ENCODE data around the gene LRPAP1.
"Not testable (repeated sequence)": the region's sequence is repeated elsewhere in the genome, so short reads cannot be mapped to it uniquely, and the experiment has no call there.

Gene LRPAP1

DNA sequence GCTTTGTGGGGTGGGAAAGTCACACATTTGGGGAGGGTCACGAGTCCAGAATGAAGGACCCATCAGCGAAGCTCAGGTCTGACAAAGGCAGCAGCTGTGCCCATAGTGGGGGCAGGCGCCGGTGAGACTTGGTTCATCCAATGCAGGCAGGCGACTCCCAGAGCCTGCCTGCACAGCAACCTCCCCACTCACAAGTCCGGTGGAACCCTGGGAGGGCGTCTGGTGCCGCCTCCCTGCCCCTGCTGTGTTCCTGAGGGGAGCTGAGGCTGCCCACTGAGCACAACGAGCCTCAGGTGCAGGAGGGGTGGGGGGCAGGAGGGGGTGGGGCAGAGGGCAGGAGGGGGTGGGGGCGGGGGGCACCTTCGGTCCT lies 13.7 kb downstream of the LRPAP1 start:
- DNase-seq = no peak

DNA sequence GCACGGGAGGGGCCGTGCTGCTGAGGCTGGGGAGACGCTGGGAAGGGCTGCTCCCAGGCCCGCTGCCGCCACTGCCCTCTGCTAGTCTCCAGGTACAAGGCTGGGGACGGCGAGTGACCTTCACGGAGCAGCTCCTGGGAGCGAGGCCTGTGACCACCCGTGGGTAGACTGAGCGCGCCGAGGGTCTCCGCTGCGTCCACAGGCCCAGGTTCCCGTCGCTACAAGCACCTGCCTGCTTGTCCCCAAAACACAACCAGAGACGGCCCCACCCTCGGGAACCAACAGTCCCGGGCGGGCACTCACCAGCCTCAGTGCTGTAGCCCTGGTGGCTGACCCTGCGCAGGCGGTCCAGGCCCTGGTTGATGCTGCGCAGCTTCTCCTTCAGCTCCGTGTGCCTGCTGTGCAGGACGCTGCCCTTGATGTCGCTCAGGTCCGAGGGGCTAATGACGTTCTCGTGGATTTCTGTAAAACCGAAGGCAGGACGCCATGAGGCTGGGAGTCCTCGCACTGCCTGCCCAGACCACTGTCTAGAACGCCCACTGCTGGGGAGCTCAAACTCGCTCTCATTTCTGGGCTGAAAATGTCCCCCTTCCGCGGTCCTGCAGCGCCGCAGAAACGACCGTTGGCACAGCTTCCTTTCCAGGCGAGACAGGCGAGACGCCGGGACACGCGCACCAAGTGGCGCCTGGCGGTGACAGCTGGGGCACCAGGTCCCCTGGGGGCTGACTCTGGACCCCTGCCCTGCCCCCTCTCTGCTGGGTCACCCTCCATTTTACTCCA lies 14.3 kb downstream of the LRPAP1 start:
- no peak for DNase-seq

- DNase-seq = no peak
Observed at GRCh38 chr4:3516836-3517730, 15.1 kb downstream of the LRPAP1 start.

GRCh38 chr4:3516061-3516835 lies 16.0 kb downstream of the LRPAP1 start:
- DNase-seq = no peak

DNA sequence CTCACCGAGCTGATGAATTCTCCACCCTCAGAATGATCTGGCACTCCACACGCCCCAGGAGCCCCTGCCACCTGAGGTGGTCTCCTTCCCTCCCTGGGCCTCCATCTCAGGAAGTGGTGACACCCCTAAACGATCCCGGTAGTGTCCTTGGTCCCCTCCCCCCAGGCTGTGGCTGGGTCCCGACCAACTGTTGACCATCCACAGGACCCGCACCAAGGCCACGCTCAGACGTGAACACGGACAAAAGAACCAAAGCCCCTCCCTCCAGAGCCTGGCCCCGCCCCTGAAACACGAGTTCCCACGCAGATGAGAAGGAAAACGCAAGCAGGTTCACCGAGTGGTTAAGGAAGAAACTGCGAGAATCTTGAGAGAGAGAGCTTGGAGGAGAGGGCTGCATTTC lies 16.6 kb downstream of the LRPAP1 start:
- DNase-seq = no peak

- no peak for DNase-seq
Observed at GRCh38 chr4:3514806-3515501, 17.3 kb downstream of the LRPAP1 start.

DNA sequence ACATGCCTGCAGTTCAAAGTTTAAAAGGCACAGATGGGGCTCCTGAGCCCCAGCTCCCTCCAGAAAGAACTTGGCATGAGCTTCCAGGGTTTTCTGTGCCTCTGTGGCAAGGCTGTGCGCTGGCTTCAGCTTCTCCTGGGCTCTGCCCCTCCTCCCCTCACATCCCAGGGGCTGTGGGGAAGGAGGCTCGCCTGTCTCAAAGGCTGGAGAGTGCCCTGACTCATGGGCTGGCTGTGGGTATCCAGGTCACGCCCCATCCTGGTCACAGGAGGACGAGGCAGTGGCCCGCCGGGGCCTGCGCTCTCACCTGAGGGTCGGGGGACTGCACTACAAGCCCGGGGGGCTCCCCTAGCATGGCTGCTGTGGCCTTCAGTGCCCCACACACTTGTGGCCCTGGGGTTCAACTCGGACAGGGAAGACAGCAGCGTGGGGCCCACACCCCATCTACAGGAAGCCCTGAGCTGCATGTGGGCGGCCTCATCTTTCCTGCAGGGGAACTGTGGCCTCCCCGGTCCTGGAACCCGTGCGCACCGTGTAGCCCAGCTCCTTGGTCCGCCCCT lies 17.9 kb downstream of the LRPAP1 start:
- DNase-seq = no peak

DNA sequence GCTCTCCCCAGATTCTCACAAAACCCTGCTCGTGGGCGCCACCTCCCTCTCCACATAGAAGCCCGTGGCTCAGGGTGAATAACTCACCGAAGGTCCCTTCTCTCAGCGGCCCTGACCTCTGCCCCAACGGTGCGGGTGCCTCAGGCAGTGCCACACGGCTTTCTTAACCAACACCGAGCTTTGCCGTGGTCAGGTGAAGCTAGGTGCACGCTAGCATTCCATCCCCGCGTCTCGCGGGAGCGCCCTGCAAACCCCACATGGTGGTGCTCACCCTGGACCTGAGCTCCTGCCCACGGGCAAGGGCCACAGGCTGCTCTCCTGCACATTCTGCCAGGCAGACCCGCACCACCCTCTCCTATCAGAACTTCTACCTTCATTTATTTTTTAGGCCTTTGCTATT lies 18.4 kb downstream of the LRPAP1 start:
- DNase-seq = no peak

DNA sequence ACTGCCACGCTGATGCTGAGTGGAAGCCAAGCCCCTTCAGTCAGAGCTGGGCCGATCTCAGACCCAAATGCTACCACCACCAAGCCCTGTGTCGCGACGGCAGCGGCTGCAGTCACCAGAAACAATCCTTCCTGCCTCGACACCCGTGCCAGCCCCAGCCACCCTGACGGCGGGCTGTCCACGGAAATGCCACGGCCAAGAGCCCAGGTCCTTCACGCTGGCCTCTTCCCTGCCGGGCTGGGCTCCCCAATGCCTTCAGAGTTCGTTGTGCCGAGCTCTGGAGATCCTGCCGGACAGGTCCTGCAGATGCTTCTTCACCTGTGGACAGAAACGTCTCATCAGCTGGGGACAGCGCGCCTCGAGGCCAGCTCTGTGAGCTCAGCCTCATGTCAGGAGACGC lies 19.5 kb downstream of the LRPAP1 start:
- no peak for DNase-seq

DNA sequence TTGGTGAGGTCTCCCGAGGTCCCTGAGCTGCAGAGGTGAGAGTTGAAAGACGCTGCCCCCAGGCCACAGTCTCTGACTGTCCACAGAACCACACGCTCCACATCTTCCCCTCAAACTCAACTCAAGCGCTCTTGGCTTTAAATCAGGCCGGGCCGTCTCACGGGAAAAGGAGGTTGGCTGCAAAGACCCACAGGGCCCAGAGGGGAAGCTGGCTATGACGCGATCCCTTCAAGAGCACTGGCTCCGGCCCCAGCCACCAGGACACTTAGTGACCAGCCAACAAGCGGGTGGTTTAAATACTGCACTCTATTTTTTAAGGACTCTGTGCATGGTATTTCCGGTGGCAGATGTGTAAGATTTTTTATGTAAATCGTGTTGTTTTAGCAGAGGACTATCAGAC lies 19.9 kb downstream of the LRPAP1 start:
- no peak for DNase-seq

GRCh38 chr4:3511601-3512000 lies 20.6 kb downstream of the LRPAP1 start:
- DNase-seq = not testable (repeated sequence)

DNA sequence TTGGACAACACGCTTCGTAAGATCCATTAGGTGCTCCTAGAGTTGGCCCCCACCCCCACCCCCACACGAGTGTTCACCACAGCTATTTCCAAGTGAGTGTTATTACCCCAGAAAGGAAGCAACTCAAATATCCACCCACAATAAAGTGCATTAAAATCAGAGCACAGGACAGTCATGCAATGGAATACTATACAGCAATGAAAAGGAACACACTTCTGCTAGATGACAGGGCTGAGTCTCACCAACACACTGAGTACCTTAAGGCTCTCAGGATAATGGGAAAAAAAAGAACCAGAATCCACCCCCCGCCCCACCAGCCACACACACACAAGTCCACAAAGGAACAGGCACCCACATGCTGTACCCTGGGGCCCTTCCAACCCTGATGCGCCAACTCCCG lies 21.0 kb downstream of the LRPAP1 start:
- no peak for DNase-seq

GRCh38 chr4:3510481-3510880 lies 21.7 kb downstream of the LRPAP1 start:
- DNase-seq = no peak

GRCh38 chr4:3508542-3508941 lies 23.7 kb downstream of the LRPAP1 start:
- DNase-seq = no peak

- no peak for DNase-seq
Observed at GRCh38 chr4:3505231-3505630, 27.0 kb downstream of the LRPAP1 start.

DNA sequence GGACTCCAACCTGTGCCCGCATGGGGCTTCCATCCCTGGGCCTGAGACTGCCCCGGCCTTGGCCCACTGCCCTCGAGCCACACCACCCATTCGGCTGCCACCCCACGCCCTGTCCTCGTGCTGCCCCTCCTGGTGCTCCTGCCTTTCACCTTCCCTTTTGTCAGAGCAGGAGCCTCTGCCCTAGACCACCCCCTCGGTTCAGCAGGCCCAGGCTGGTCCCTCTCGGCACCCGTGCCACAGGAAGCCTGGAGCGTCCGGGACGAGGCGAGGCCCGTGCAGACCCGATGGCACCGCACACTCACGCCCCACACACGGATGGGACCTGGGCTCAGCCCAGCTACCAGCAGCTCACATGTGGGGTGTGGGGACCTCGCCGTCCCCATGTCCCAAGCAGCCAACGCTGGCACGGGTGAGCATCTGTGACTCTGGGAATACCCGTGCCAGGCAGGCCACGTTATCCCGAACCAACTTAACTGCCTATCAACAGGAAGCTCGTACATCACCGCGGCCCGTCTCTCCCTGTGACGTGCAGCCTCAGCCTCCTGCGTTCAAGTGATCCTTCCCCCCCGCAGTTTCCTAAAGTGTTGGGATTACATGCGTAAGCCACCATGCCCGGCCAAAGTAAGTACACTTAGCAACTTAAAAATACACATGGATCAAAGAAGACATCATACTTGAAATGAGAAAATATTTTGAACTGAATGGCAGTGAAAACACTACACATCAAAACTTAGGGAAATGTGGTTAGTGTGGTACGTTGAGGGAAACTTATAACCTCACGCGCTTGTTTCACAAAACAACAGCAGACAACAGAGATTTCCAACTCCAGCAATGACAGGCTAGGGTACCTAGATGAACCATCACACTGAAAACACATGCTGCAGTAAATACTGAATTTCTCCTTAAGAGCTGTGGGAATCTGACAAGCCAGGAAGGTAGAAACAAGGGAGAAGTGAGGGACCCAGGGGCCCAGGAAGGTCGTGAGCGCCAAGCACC lies 29.0 kb downstream of the LRPAP1 start:
- no peak for DNase-seq

DNA sequence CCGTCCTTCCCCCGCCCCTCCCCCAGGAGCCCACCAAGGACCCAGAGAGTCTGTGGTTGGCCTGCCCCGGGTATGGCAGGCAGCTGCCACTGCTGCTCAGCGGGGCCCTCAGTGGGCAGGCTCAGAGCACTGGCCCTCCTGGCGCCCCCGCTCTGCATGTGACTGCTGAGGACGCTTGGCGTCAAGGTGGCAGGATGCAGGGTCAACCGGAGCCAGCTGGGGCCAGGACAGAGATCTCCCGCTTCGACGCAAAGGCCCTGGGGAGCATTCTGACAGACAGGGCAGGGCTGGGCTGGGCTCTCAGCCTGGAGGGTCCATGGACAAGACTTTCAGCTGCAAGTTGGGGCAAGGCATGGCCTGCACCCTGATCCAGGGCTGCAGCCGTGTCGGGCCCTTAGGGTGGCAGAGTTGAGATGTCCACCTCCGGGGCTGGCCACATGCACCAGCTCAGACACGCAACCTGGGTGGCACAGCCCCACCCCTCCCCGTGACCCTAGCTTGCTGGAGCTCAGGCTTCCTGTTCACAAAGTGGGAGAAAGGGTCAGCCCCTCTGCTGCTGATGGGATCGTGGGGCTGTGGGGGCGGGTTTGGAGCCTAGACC lies 30.3 kb downstream of the LRPAP1 start:
- no peak for DNase-seq

DNA sequence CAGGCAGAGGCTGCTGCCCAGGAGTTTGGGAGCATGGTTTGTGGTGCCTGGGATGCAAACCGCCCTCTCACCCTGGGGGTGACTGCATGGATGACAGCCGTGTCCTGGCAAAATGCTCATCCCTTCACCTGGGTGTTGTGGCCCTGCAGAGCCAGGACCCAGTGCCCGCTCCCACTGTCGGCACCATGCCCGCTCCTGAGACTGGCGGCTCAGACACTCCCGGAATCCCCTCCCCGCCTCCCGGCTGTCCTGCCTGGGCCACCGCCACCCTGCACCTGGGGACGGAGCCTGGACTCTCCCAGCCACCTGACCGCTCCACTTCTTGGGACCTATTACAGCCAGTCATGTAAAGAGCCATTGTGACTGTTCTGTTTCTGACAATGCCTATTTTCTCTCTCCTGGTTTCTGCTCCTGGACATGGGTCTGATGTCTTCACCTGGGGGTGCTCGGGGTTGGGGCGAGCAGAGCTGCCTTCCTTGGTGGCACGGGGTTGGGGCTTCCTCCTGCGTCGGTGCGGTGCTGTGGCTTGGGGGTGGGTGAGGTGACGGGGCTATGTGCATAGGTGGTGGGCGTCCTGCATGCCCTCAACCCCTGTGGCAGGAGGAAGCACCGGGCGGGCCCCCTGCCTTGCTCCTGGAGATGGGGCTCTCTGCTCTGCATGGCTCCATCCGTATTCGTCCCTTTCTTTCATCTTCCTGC lies 30.9 kb downstream of the LRPAP1 start:
- no peak for DNase-seq

- no peak for DNase-seq
Observed at GRCh38 chr4:3500634-3501101, 31.6 kb downstream of the LRPAP1 start.

GRCh38 chr4:3500111-3500510 lies 32.1 kb downstream of the LRPAP1 start:
- DNase-seq = no peak
